ENCODE data around the gene TMEM179.

The TMEM179 gene

GRCh38 chr14:104547310-104547997 lies 57.1 kb downstream of the TMEM179 start:
- no peaks in the 10 kb centered on the region for H3K36me3 ChIP-seq (ENCODE audit: control insufficient read depth, low read length)
- H3F3A ChIP-seq (ENCODE audit: control insufficient read depth, insufficient read depth): no peaks in the 10 kb centered on the region
- no peaks in the 10 kb centered on the region for H3K4me1 ChIP-seq (ENCODE audit: control insufficient read depth, low read length)
- no peaks in the 10 kb centered on the region for H3K79me2 ChIP-seq (ENCODE audit: control insufficient read depth, low read length)
- no peak overlapping the region for H3K4me3 ChIP-seq (ENCODE audit: low read length)
- no peaks in the 10 kb centered on the region for H3K9me2 ChIP-seq (replicated peaks; ENCODE audit: control insufficient read depth, low read length)
- no peak overlapping the region for H3K4me2 ChIP-seq (ENCODE audit: low read length)
- TF ChIP-seq CTCF (IDR thresholded peaks at IDR 0.05; ENCODE audit: low read depth, low read length, poor library complexity, severe bottlenecking) (no peak), EZH2phosphoT487 (IDR thresholded peaks at IDR 0.05; ENCODE audit: borderline replicate concordance, low read length) (no peak)
- H4K20me1 ChIP-seq (ENCODE audit: control insufficient read depth, insufficient read depth, low read depth, low read length): no peaks in the 10 kb centered on the region
- peaks cover 6% of the 10 kb centered on the region; the same call in 1 of the 2 replicates for H3K27me3 ChIP-seq (ENCODE audit: control insufficient read depth, low read length)
- no peak overlapping the region for H3K27ac ChIP-seq (ENCODE audit: low read depth, low read length)
- no peaks in the 10 kb centered on the region for H3K9me3 ChIP-seq (ENCODE audit: control insufficient read depth, insufficient read depth, low read length)

- Histone ChIP-seq H3K36me3 (ENCODE audit: control insufficient read depth, low read length) (no peaks in the 10 kb centered on the region), H4K20me1 (ENCODE audit: control insufficient read depth, insufficient read depth, low read depth, low read length) (no peaks in the 10 kb centered on the region), H3K27ac (ENCODE audit: low read depth, low read length) (no peak overlapping the region), H3F3A (ENCODE audit: control insufficient read depth, insufficient read depth) (no peaks in the 10 kb centered on the region), H3K27me3 (ENCODE audit: control insufficient read depth, low read length) (peaks cover 10% of the 10 kb centered on the region), H3K4me3 (ENCODE audit: low read length) (no peak overlapping the region), H3K4me2 (ENCODE audit: low read length) (no peak overlapping the region), H3K9me3 (ENCODE audit: control insufficient read depth, insufficient read depth, low read length) (no peaks in the 10 kb centered on the region), H3K4me1 (ENCODE audit: control insufficient read depth, low read length) (no peaks in the 10 kb centered on the region), H3K9me2 (replicated peaks; ENCODE audit: control insufficient read depth, low read length) (no peaks in the 10 kb centered on the region), H3K79me2 (ENCODE audit: control insufficient read depth, low read length) (no peaks in the 10 kb centered on the region)
- no peak for TF ChIP-seq EZH2phosphoT487 (IDR thresholded peaks at IDR 0.05; ENCODE audit: borderline replicate concordance, low read length)
Observed at GRCh38 chr14:104546591-104547309, 57.8 kb downstream of the TMEM179 start.

GRCh38 chr14:104545942-104546501 lies 58.5 kb downstream of the TMEM179 start:
- Histone ChIP-seq H3K9me2 (replicated peaks; ENCODE audit: control insufficient read depth, low read length) (no peaks in the 10 kb centered on the region), H3K79me2 (ENCODE audit: control insufficient read depth, low read length) (no peaks in the 10 kb centered on the region), H3K36me3 (ENCODE audit: control insufficient read depth, low read length) (no peaks in the 10 kb centered on the region), H3K9me3 (ENCODE audit: control insufficient read depth, insufficient read depth, low read length) (no peaks in the 10 kb centered on the region), H3K4me1 (ENCODE audit: control insufficient read depth, low read length) (no peaks in the 10 kb centered on the region), H3K4me2 (ENCODE audit: low read length) (no peak overlapping the region), H3K4me3 (ENCODE audit: low read length) (no peak overlapping the region), H3F3A (ENCODE audit: control insufficient read depth, insufficient read depth) (no peaks in the 10 kb centered on the region), H3K27me3 (ENCODE audit: control insufficient read depth, low read length) (peaks cover 16% of the 10 kb centered on the region), H4K20me1 (ENCODE audit: control insufficient read depth, insufficient read depth, low read depth, low read length) (no peaks in the 10 kb centered on the region), H3K27ac (ENCODE audit: low read depth, low read length) (no peak overlapping the region)
- TF ChIP-seq CTCF (IDR thresholded peaks at IDR 0.05; ENCODE audit: low read depth, low read length, poor library complexity, severe bottlenecking) (no peak), EZH2phosphoT487 (IDR thresholded peaks at IDR 0.05; ENCODE audit: borderline replicate concordance, low read length) (no peak)

Measured in DOHH2 (cell line).